ENCODE data around the gene VIPAS39. TPM values are rescaled to one million over a fixed set of nuclear protein-coding genes. Genes with fewer than 3 reads are reported as not detected.

The VIPAS39 gene
- total RNA-seq, 2 donors from 2014 or later = 10.9 to 13.0 TPM

GRCh38 chr14:77475432-77476115 lies 18.2 kb upstream of the VIPAS39 start:
- no peaks in the 10 kb centered on the region for H3K9me3 ChIP-seq
- TF ChIP-seq CTCF (IDR thresholded peaks at IDR 0.05) = no peak
- no peak overlapping the region for H3K27ac ChIP-seq
- no peaks in the 10 kb centered on the region for H3K4me1 ChIP-seq
- H3K4me3 ChIP-seq = no peak overlapping the region
- H3K27me3 ChIP-seq = no peaks in the 10 kb centered on the region
- H3K36me3 ChIP-seq = no peaks in the 10 kb centered on the region
- no peak for DNase-seq (ENCODE audit: low spot score)

GRCh38 chr14:77474479-77475177 lies 17.2 kb upstream of the VIPAS39 start:
- no peak for TF ChIP-seq CTCF (IDR thresholded peaks at IDR 0.05)
- DNase-seq (ENCODE audit: low spot score) = no peak
- H3K27me3 ChIP-seq = no peaks in the 10 kb centered on the region

GRCh38 chr14:77473921-77474320 lies 16.5 kb upstream of the VIPAS39 start:
- H3K36me3 ChIP-seq = peaks cover 11% of the 10 kb centered on the region
- H3K4me3 ChIP-seq = no peak overlapping the region
- no peaks in the 10 kb centered on the region for H3K4me1 ChIP-seq
- DNase-seq (ENCODE audit: low spot score) = no peak
- H3K27me3 ChIP-seq = no peaks in the 10 kb centered on the region
- no peak for TF ChIP-seq CTCF (IDR thresholded peaks at IDR 0.05)
- no peaks in the 10 kb centered on the region for H3K9me3 ChIP-seq
- no peak overlapping the region for H3K27ac ChIP-seq

More at GRCh38 chr14:77474479-77475177, 17.2 kb upstream of the VIPAS39 start:
- H3K27ac ChIP-seq = no peak overlapping the region
- H3K4me3 ChIP-seq = no peak overlapping the region
- H3K9me3 ChIP-seq = no peaks in the 10 kb centered on the region
- peaks cover 4% of the 10 kb centered on the region for H3K36me3 ChIP-seq
- H3K4me1 ChIP-seq = no peaks in the 10 kb centered on the region

- no peak for TF ChIP-seq CTCF (IDR thresholded peaks at IDR 0.05)
- Histone ChIP-seq H3K4me1 (no peaks in the 10 kb centered on the region), H3K9me3 (no peaks in the 10 kb centered on the region), H3K27me3 (no peaks in the 10 kb centered on the region), H3K4me3 (no peak overlapping the region), H3K36me3 (peaks cover 47% of the 10 kb centered on the region), H3K27ac (no peak overlapping the region)
- no peak for DNase-seq (ENCODE audit: low spot score)
Observed at GRCh38 chr14:77470224-77470870, 12.9 kb upstream of the VIPAS39 start.

GRCh38 chr14:77469539-77469938 lies 12.1 kb upstream of the VIPAS39 start:
- no peak for DNase-seq (ENCODE audit: low spot score)
- Histone ChIP-seq H3K4me3 (no peak overlapping the region), H3K4me1 (no peaks in the 10 kb centered on the region), H3K36me3 (peaks cover 55% of the 10 kb centered on the region), H3K27ac (no peak overlapping the region), H3K9me3 (no peaks in the 10 kb centered on the region), H3K27me3 (no peaks in the 10 kb centered on the region)
- no peak for TF ChIP-seq CTCF (IDR thresholded peaks at IDR 0.05)

Data from right atrium auricular region (tissue), 2 donors.